ENCODE results near the gene ATXN7L2.

ATXN7L2 gene

GRCh38 chr1:109500941-109501381 lies 17.3 kb downstream of the ATXN7L2 start:
- 95% methylated on average over 4 of the region's 5 CpGs for WGBS (ENCODE audit: insufficient coverage)
- CTCF ChIA-PET = interaction anchor here (11.1 to 39.1 kb wide), 4 partner anchors 3 to 33 kb away, joined by 90 to 1203 read pairs (median 232); partner anchors contain the start of genes AMIGO1, ATXN7L2, CYB561D1 and GPR61
- peaks cover 6 to 42% (median 26%) of the 10 kb centered on the region in 4 experiments for H3K36me3 ChIP-seq (ENCODE audit: control insufficient read depth in 4 of 4, insufficient read depth in 4 of 4, low read length in 3 of 4)
- peaks cover 0 to 23% (median 13%) of the 10 kb centered on the region in 4 experiments for H3K4me1 ChIP-seq (ENCODE audit: control extremely low read depth in 1 of 4, control insufficient read depth in 4 of 4, insufficient read depth in 4 of 4, low read length in 3 of 4)
- H3K27me3 ChIP-seq (replicated peaks in 2 of 5; ENCODE audit: control insufficient read depth in 4 of 5, insufficient read depth in 5 of 5, low read length in 4 of 5) = no peaks in the 10 kb centered on the region
- no peaks in the 10 kb centered on the region for H3K9me3 ChIP-seq (ENCODE audit: control extremely low read depth in 1 of 5, control insufficient read depth in 4 of 5, insufficient read depth in 2 of 5, low read depth in 1 of 5, low read length in 4 of 5)
- DNase-seq = no peak
- H3K27ac ChIP-seq (ENCODE audit: insufficient read depth in 1 of 2, low read depth in 1 of 2, low read length in 2 of 2, poor library complexity in 1 of 2, severe bottlenecking in 2 of 2) = no peak overlapping the region
- no peak overlapping the region for H3K4me3 ChIP-seq (ENCODE audit: control insufficient read depth in 1 of 7, extremely low read depth in 1 of 7, insufficient read depth in 4 of 7, low read depth in 2 of 7, low read length in 6 of 7)
- POLR2A ChIA-PET = no interaction called here

- 76% methylated on average over 5 of the region's 5 CpGs for WGBS (ENCODE audit: insufficient coverage)
- DNase-seq = peak in 1 of 3 donors; percentile 29
- CTCF ChIA-PET = interaction anchor here (2.8 to 39.1 kb wide), 4 partner anchors 10 to 32 kb away, joined by 8 to 1203 read pairs (median 161); partner anchors contain the start of genes ATXN7L2, CYB561D1 and GPR61
- Histone ChIP-seq H3K4me1 (ENCODE audit: control extremely low read depth in 1 of 4, control insufficient read depth in 4 of 4, insufficient read depth in 4 of 4, low read length in 3 of 4) (peaks cover 0 to 23% (median 13%) of the 10 kb centered on the region in 4 experiments), H3K4me3 (ENCODE audit: control insufficient read depth in 1 of 7, extremely low read depth in 1 of 7, insufficient read depth in 4 of 7, low read depth in 2 of 7, low read length in 6 of 7) (no peak overlapping the region), H3K27ac (ENCODE audit: insufficient read depth in 1 of 2, low read depth in 1 of 2, low read length in 2 of 2, poor library complexity in 1 of 2, severe bottlenecking in 2 of 2) (no peak overlapping the region), H3K27me3 (replicated peaks in 2 of 5; ENCODE audit: control insufficient read depth in 4 of 5, insufficient read depth in 5 of 5, low read length in 4 of 5) (peaks cover 0 to 2% (median 0%) of the 10 kb centered on the region in 5 experiments), H3K36me3 (ENCODE audit: control insufficient read depth in 4 of 4, insufficient read depth in 4 of 4, low read length in 3 of 4) (peaks cover 2 to 33% (median 20%) of the 10 kb centered on the region in 4 experiments), H3K9me3 (ENCODE audit: control extremely low read depth in 1 of 5, control insufficient read depth in 4 of 5, insufficient read depth in 2 of 5, low read depth in 1 of 5, low read length in 4 of 5) (no peaks in the 10 kb centered on the region)
- POLR2A ChIA-PET = no interaction called here
Observed at GRCh38 chr1:109501644-109502363, 18.1 kb downstream of the ATXN7L2 start.

GRCh38 chr1:109502364-109502851 lies 18.7 kb downstream of the ATXN7L2 start:
- 71% methylated on average over 2 of the region's 3 CpGs for WGBS (ENCODE audit: insufficient coverage)
- Histone ChIP-seq H3K9me3 (ENCODE audit: control extremely low read depth in 1 of 5, control insufficient read depth in 4 of 5, insufficient read depth in 2 of 5, low read depth in 1 of 5, low read length in 4 of 5) (no peaks in the 10 kb centered on the region), H3K27ac (ENCODE audit: insufficient read depth in 1 of 2, low read depth in 1 of 2, low read length in 2 of 2, poor library complexity in 1 of 2, severe bottlenecking in 2 of 2) (peak overlapping the region in 1 of 2 experiments; percentile 49), H3K4me1 (ENCODE audit: control extremely low read depth in 1 of 4, control insufficient read depth in 4 of 4, insufficient read depth in 4 of 4, low read length in 3 of 4) (peaks cover 0 to 23% (median 13%) of the 10 kb centered on the region in 4 experiments), H3K36me3 (ENCODE audit: control insufficient read depth in 4 of 4, insufficient read depth in 4 of 4, low read length in 3 of 4) (peaks cover 2 to 27% (median 16%) of the 10 kb centered on the region in 4 experiments), H3K27me3 (replicated peaks in 2 of 5; ENCODE audit: control insufficient read depth in 4 of 5, insufficient read depth in 5 of 5, low read length in 4 of 5) (peaks cover 0 to 5% (median 0%) of the 10 kb centered on the region in 5 experiments), H3K4me3 (ENCODE audit: control insufficient read depth in 1 of 7, extremely low read depth in 1 of 7, insufficient read depth in 4 of 7, low read depth in 2 of 7, low read length in 6 of 7) (no peak overlapping the region)
- ChIA-PET POLR2A (no interaction called here), CTCF (interaction anchor here (2.8 to 39.1 kb wide), 4 partner anchors 10 to 32 kb away, joined by 8 to 1203 read pairs (median 161); partner anchors contain the start of genes ATXN7L2, CYB561D1 and GPR61)
- DNase-seq = peak in 2 of 3 donors; percentile 27 to 34

GRCh38 chr1:109503935-109504334 lies 20.2 kb downstream of the ATXN7L2 start:
- no peak overlapping the region for H3K4me3 ChIP-seq (ENCODE audit: control insufficient read depth in 1 of 7, extremely low read depth in 1 of 7, insufficient read depth in 4 of 7, low read depth in 2 of 7, low read length in 6 of 7)
- no peak overlapping the region for H3K27ac ChIP-seq (ENCODE audit: insufficient read depth in 1 of 2, low read depth in 1 of 2, low read length in 2 of 2, poor library complexity in 1 of 2, severe bottlenecking in 2 of 2)
- ChIA-PET CTCF (interaction anchor here (1.0 to 39.1 kb wide), 5 partner anchors 12 to 120 kb away, joined by 3 to 1203 read pairs (median 90); partner anchors contain the start of genes ATXN7L2, CYB561D1 and GPR61), POLR2A (no interaction called here)
- no peak for DNase-seq
- 93% methylated on average over 5 of the region's 5 CpGs for WGBS (ENCODE audit: insufficient coverage)
- H3K4me1 ChIP-seq (ENCODE audit: control extremely low read depth in 1 of 4, control insufficient read depth in 4 of 4, insufficient read depth in 4 of 4, low read length in 3 of 4) = peaks cover 0 to 23% (median 13%) of the 10 kb centered on the region in 4 experiments
- H3K9me3 ChIP-seq (ENCODE audit: control extremely low read depth in 1 of 5, control insufficient read depth in 4 of 5, insufficient read depth in 2 of 5, low read depth in 1 of 5, low read length in 4 of 5) = no peaks in the 10 kb centered on the region
- peaks cover 2 to 15% (median 8%) of the 10 kb centered on the region in 4 experiments for H3K36me3 ChIP-seq (ENCODE audit: control insufficient read depth in 4 of 4, insufficient read depth in 4 of 4, low read length in 3 of 4)
- H3K27me3 ChIP-seq (replicated peaks in 2 of 5; ENCODE audit: control insufficient read depth in 4 of 5, insufficient read depth in 5 of 5, low read length in 4 of 5) = peaks cover 0 to 14% (median 0%) of the 10 kb centered on the region in 5 experiments

GRCh38 chr1:109504974-109505373 lies 21.3 kb downstream of the ATXN7L2 start:
- H3K27ac ChIP-seq (ENCODE audit: insufficient read depth in 1 of 2, low read depth in 1 of 2, low read length in 2 of 2, poor library complexity in 1 of 2, severe bottlenecking in 2 of 2) = no peak overlapping the region
- POLR2A ChIA-PET = interaction anchor here (0.6 kb wide), 1 partner anchor 72 kb away, joined by 3 read pairs; no protein-coding TSS in a partner anchor

GRCh38 chr1:109508001-109508872 lies 24.5 kb downstream of the ATXN7L2 start:
- H3K27me3 ChIP-seq (replicated peaks in 2 of 5; ENCODE audit: control insufficient read depth in 4 of 5, insufficient read depth in 5 of 5, low read length in 4 of 5) = peaks cover 0 to 20% (median 0%) of the 10 kb centered on the region in 5 experiments
- no peak for DNase-seq
- POLR2A ChIA-PET = no interaction called here
- no peak overlapping the region for H3K4me3 ChIP-seq (ENCODE audit: control insufficient read depth in 1 of 7, extremely low read depth in 1 of 7, insufficient read depth in 4 of 7, low read depth in 2 of 7, low read length in 6 of 7)
- no peak overlapping the region for H3K27ac ChIP-seq (ENCODE audit: insufficient read depth in 1 of 2, low read depth in 1 of 2, low read length in 2 of 2, poor library complexity in 1 of 2, severe bottlenecking in 2 of 2)
- H3K9me3 ChIP-seq (ENCODE audit: control extremely low read depth in 1 of 5, control insufficient read depth in 4 of 5, insufficient read depth in 2 of 5, low read depth in 1 of 5, low read length in 4 of 5) = no peaks in the 10 kb centered on the region
- 94% methylated on average over 17 of the region's 25 CpGs for WGBS (ENCODE audit: insufficient coverage)
- CTCF ChIA-PET = interaction anchor here (1.1 to 39.1 kb wide), 3 partner anchors 11 to 26 kb away, joined by 7 to 1203 read pairs (median 232); partner anchors contain the start of genes ATXN7L2, CYB561D1 and GPR61
- H3K36me3 ChIP-seq (ENCODE audit: control insufficient read depth in 4 of 4, insufficient read depth in 4 of 4, low read length in 3 of 4) = peaks cover 0 to 2% (median 0%) of the 10 kb centered on the region in 4 experiments
- peaks cover 0 to 14% (median 11%) of the 10 kb centered on the region in 4 experiments for H3K4me1 ChIP-seq (ENCODE audit: control extremely low read depth in 1 of 4, control insufficient read depth in 4 of 4, insufficient read depth in 4 of 4, low read length in 3 of 4)

More at GRCh38 chr1:109504974-109505373, 21.3 kb downstream of the ATXN7L2 start:
- H3K4me1 ChIP-seq (ENCODE audit: control extremely low read depth in 1 of 4, control insufficient read depth in 4 of 4, insufficient read depth in 4 of 4, low read length in 3 of 4) = peaks cover 0 to 32% (median 18%) of the 10 kb centered on the region in 4 experiments
- no peak overlapping the region for H3K4me3 ChIP-seq (ENCODE audit: control insufficient read depth in 1 of 7, extremely low read depth in 1 of 7, insufficient read depth in 4 of 7, low read depth in 2 of 7, low read length in 6 of 7)
- no peak for DNase-seq
- CTCF ChIA-PET = interaction anchor here (1.0 to 39.1 kb wide), 4 partner anchors 11 to 119 kb away, joined by 3 to 1203 read pairs (median 161); partner anchors contain the start of genes ATXN7L2, CYB561D1 and GPR61
- no peaks in the 10 kb centered on the region for H3K9me3 ChIP-seq (ENCODE audit: control extremely low read depth in 1 of 5, control insufficient read depth in 4 of 5, insufficient read depth in 2 of 5, low read depth in 1 of 5, low read length in 4 of 5)
- H3K36me3 ChIP-seq (ENCODE audit: control insufficient read depth in 4 of 4, insufficient read depth in 4 of 4, low read length in 3 of 4) = peaks cover 2 to 13% (median 7%) of the 10 kb centered on the region in 4 experiments
- WGBS (ENCODE audit: insufficient coverage) = no CpG with 5 or more reads among the region's 1 CpG
- peaks cover 0 to 14% (median 0%) of the 10 kb centered on the region in 5 experiments for H3K27me3 ChIP-seq (replicated peaks in 2 of 5; ENCODE audit: control insufficient read depth in 4 of 5, insufficient read depth in 5 of 5, low read length in 4 of 5)
